Activated naive CD8-positive, alpha-beta T cell treated with anti-CD3 and anti-CD28 coated beads, Interleukin-2, amount 10 ng/mL, durations not matched to agents 7 days and 5 days (primary cell): ENCODE measurements around the gene PRMT5. TPM values are rescaled to one million over a fixed set of nuclear protein-coding genes. Genes with fewer than 3 reads are reported as not detected.

Experiments
- ATAC-seq: fragments of 150-1000 bp; cut with Tn5 transposase; one replicate; pipeline ENCODE4 v1.10.0; 2021; ENCODE audit warnings: low read depth, moderate library complexity
- POLR2A ChIA-PET: fragments of 350-600 bp; sonication (Branson Sonifier 250); formaldehyde crosslinking; loops from one replicate; lab custom pipeline; 2021; ENCODE audit warnings: antibody characterized with exemption; lab: Charles Lee
- DNase-seq: peaks from one replicate; pipeline ENCODE4 v3.0.0; 2021
- H3K27ac Mint-ChIP-seq: one replicate; pipeline ENCODE4 v1.8.0; 2022; ENCODE audit warnings: mild to moderate bottlenecking, mixed read lengths
- H3K27me3 Mint-ChIP-seq: one replicate; pipeline ENCODE4 v1.8.0; 2022; ENCODE audit warnings: mild to moderate bottlenecking, moderate library complexity, mixed read lengths
- H3K36me3 Mint-ChIP-seq: one replicate; pipeline ENCODE4 v1.8.0; 2021; ENCODE audit warnings: mild to moderate bottlenecking, mixed read lengths
- H3K4me1 Mint-ChIP-seq: one replicate; pipeline ENCODE4 v1.8.0; 2021; ENCODE audit warnings: mixed read lengths
- H3K4me3 Mint-ChIP-seq: one replicate; pipeline ENCODE4 v1.8.0; 2022; ENCODE audit warnings: mild to moderate bottlenecking, moderate library complexity, mixed read lengths
- H3K9me3 Mint-ChIP-seq: one replicate; pipeline ENCODE4 v1.8.0; 2021; ENCODE audit warnings: mixed read lengths
- total RNA-seq, 2 experiments: library from RNA; stranded (reverse); gene quantifications; one replicate each; pipeline ENCODE4 v1.2.3, GENCODE V29; 2021

Gene PRMT5
- total RNA-seq, 2 experiments from 2014 or later, result 35.7 to 40.1 TPM

GRCh38 chr14:22875748-22876319, 53.3 kb downstream of the PRMT5 start:
- Mint-ChIP-seq H3K27me3 (no peaks in the 10 kb centered on the region), H3K27ac (no peak overlapping the region), H3K4me1 (peaks cover 15% of the 10 kb centered on the region), H3K9me3 (no peaks in the 10 kb centered on the region), H3K36me3 (peaks cover 20% of the 10 kb centered on the region), H3K4me3 (no peak overlapping the region)
- no peak for ATAC-seq
- POLR2A ChIA-PET, result interaction anchor here (0.7 kb wide), 1 partner anchor 43 kb away, joined by 3 read pairs; the partner anchor contains the start of gene RBM23
- no peak for DNase-seq

DNA sequence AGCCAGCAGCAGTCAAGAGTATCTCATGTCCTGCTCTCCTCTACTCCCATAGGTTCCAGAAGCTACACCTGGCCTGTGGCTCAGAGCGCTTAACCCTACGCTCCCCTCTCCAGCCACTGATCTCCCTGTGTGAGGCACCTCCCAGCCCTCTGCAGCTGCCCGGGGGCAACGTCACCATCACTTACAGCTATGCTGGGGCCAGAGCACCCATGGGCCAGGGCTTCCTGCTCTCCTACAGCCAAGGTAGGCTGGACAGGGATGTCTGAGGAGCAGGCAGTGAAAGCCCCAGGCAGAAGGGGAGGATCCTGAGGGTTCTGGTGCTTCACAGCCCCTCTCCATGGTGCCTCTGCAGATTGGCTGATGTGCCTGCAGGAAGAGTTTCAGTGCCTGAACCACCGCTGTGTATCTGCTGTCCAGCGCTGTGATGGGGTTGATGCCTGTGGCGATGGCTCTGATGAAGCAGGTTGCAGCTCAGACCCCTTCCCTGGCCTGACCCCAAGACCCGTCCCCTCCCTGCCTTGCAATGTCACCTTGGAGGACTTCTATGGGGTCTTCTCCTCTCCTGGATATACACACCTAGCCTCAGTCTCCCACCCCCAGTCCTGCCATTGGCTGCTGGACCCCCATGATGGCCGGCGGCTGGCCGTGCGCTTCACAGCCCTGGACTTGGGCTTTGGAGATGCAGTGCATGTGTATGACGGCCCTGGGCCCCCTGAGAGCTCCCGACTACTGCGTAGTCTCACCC, 54.0 kb downstream of the PRMT5 start:
- POLR2A ChIA-PET, result interaction anchor here (0.7 kb wide), 1 partner anchor 44 kb away, joined by 3 read pairs; the partner anchor contains the start of gene RBM23
- Mint-ChIP-seq H3K36me3 (peaks cover 20% of the 10 kb centered on the region), H3K9me3 (no peaks in the 10 kb centered on the region), H3K4me1 (peaks cover 22% of the 10 kb centered on the region), H3K27me3 (no peaks in the 10 kb centered on the region), H3K4me3 (no peak overlapping the region), H3K27ac (no peak overlapping the region)
- ATAC-seq (no peak), DNase-seq (no peak)

GRCh38 chr14:22872833-22873520, 56.2 kb downstream of the PRMT5 start:
- POLR2A ChIA-PET, result interaction anchor here (0.6 to 4.1 kb wide), 14 partner anchors 7 to 433 kb away, joined by 3 to 27 read pairs (median 6); partner anchors contain the start of genes BCL2L2, PRMT5, RBM23 and REM2
- ATAC-seq (no peak), DNase-seq (no peak)
- Mint-ChIP-seq H3K9me3 (no peaks in the 10 kb centered on the region), H3K27me3 (no peaks in the 10 kb centered on the region), H3K27ac (peak overlapping the region; percentile 84), H3K36me3 (peaks cover 15% of the 10 kb centered on the region), H3K4me1 (peaks cover 23% of the 10 kb centered on the region), H3K4me3 (peak overlapping the region; percentile 85)

GRCh38 chr14:22872033-22872832, 56.9 kb downstream of the PRMT5 start:
- H3K27me3 Mint-ChIP-seq, result no peaks in the 10 kb centered on the region
- H3K27ac Mint-ChIP-seq, result peak overlapping the region; percentile 97
- peak; percentile 28 for ATAC-seq
- H3K4me1 Mint-ChIP-seq, result peaks cover 23% of the 10 kb centered on the region
- no peaks in the 10 kb centered on the region for H3K9me3 Mint-ChIP-seq
- H3K36me3 Mint-ChIP-seq, result peaks cover 14% of the 10 kb centered on the region
- peak overlapping the region; percentile 88 for H3K4me3 Mint-ChIP-seq
- DNase-seq, result peak; percentile 79
- POLR2A ChIA-PET, result interaction anchor here (0.6 to 4.1 kb wide), 22 partner anchors 8 to 434 kb away, joined by 3 to 27 read pairs (median 5); partner anchors contain the start of genes BCL2L2, DAD1, HAUS4 and PRMT5

GRCh38 chr14:22871224-22872032, 57.7 kb downstream of the PRMT5 start, which contains the start of gene LRP10:
Gene LRP10, plus strand, starts transcription at chr14:22871740. Its CDS starts 564 bp downstream, at chr14:22872304.
- no peaks in the 10 kb centered on the region for H3K9me3 Mint-ChIP-seq
- peaks cover 16% of the 10 kb centered on the region for H3K36me3 Mint-ChIP-seq
- POLR2A ChIA-PET, result interaction anchor here (0.7 to 4.1 kb wide), 26 partner anchors 9 to 314 kb away, joined by 3 to 27 read pairs (median 4); partner anchors contain the start of genes DAD1, HAUS4, OXA1L and PRMT5
- peaks cover 23% of the 10 kb centered on the region for H3K4me1 Mint-ChIP-seq
- peak within 1 kb of the TSS; percentile 97 for H3K27ac Mint-ChIP-seq
- H3K4me3 Mint-ChIP-seq, result peak within 1 kb of the TSS; percentile 88
- peaks cover 2% of the 10 kb centered on the region for H3K27me3 Mint-ChIP-seq
- ATAC-seq, result peak; percentile 83
- peak; percentile 84 for DNase-seq

GRCh38 chr14:22870811-22871223, 58.4 kb downstream of the PRMT5 start:
- peak overlapping the region; percentile 88 for H3K4me3 Mint-ChIP-seq
- DNase-seq (no peak), ATAC-seq (peak; percentile 51)
- H3K27me3 Mint-ChIP-seq, result peaks cover 7% of the 10 kb centered on the region
- POLR2A ChIA-PET, result interaction anchor here (0.7 to 4.1 kb wide), 21 partner anchors 9 to 314 kb away, joined by 3 to 27 read pairs (median 4); partner anchors contain the start of genes DAD1, HAUS4, OXA1L and PRMT5
- no peaks in the 10 kb centered on the region for H3K9me3 Mint-ChIP-seq
- H3K36me3 Mint-ChIP-seq, result peaks cover 16% of the 10 kb centered on the region
- peak overlapping the region; percentile 97 for H3K27ac Mint-ChIP-seq
- H3K4me1 Mint-ChIP-seq, result peaks cover 20% of the 10 kb centered on the region

Other genes starting within 250 kb of the PRMT5 start
- 100 to 1,000 TPM; 127 to 130 TPM for gene OXA1L, start 162.7 kb downstream of the PRMT5 start, total RNA-seq
- 1 to 10 TPM in 1 of 2 experiments, under 1 TPM in 1; 0.89 to 2.5 TPM for gene SLC7A7, start 113.9 kb downstream of the PRMT5 start, total RNA-seq
- gene MRPL52, start 99.5 kb downstream of the PRMT5 start, total RNA-seq, result 10 to 100 TPM; 76.6 to 86.5 TPM
- gene MMP14, start 92.8 kb downstream of the PRMT5 start, total RNA-seq, result 1 to 10 TPM; 3.1 to 4.9 TPM
- 10 to 100 TPM; 59.9 to 63.1 TPM for gene LRP10, start 57.6 kb downstream of the PRMT5 start, total RNA-seq
- gene REM2, start 46.2 kb downstream of the PRMT5 start, total RNA-seq, result 1 to 10 TPM; 1.2 TPM
- gene RBM23, start 10.2 kb downstream of the PRMT5 start, total RNA-seq, result 10 to 100 TPM; 91.7 to 98.0 TPM
- gene HAUS4, start 27.7 kb upstream of the PRMT5 start, total RNA-seq, result 10 to 100 TPM; 60.5 to 62.6 TPM
- 1 to 10 TPM in 1 of 2 experiments, under 1 TPM in 1; 0.97 to 1.3 TPM for gene AJUBA, start 53.2 kb upstream of the PRMT5 start, total RNA-seq
- gene C14orf93, start 80.8 kb upstream of the PRMT5 start, total RNA-seq, result 10 to 100 TPM; 11.4 to 11.6 TPM
- gene PSMB5, start 105.5 kb upstream of the PRMT5 start, total RNA-seq, result 10 to 100 TPM; 49.0 to 54.5 TPM
- not detected for gene PSMB11, start 112.8 kb upstream of the PRMT5 start, total RNA-seq
- 1 to 10 TPM; 2.3 to 2.4 TPM for gene CDH24, start 128.1 kb upstream of the PRMT5 start, total RNA-seq
- gene ACIN1, start 165.8 kb upstream of the PRMT5 start, total RNA-seq, result 100 to 1,000 TPM; 212 to 214 TPM
- gene C14orf119, start 166.1 kb upstream of the PRMT5 start, total RNA-seq, result 10 to 100 TPM; 46.6 to 47.4 TPM
- not detected for gene CIROP, start 175.6 kb upstream of the PRMT5 start, total RNA-seq
- 1 to 10 TPM; 1.8 to 2.1 TPM for gene CEBPE, start 189.9 kb upstream of the PRMT5 start, total RNA-seq